T-helper 17 cell (primary cell): Measurements from ENCODE around the gene IGSF9B. TPM values are rescaled to one million over a fixed set of nuclear protein-coding genes. Genes with fewer than 3 reads are reported as not detected.

Experiments
- ATAC-seq: fragments of 150-1000 bp; cut with Tn5 transposase; 2 replicates; pipeline ENCODE4 v1.10.0; 2021; ENCODE audit warnings: mild to moderate bottlenecking, moderate library complexity
- DNase-seq, 3 donors: peaks; one replicate each; pipeline versions ENCODE4 v3.0.0 to v3.0.0-alpha.2; 2020 to 2021
- H3K9me3 ChIP-seq: one replicate; pipeline ENCODE4 v1.7.0; 2013; ENCODE audit warnings: low read length, mild to moderate bottlenecking; ENCODE audit not compliant: control insufficient read depth, poor library complexity, severe bottlenecking
- H3K27ac Mint-ChIP-seq: one replicate; pipeline ENCODE4 v1.8.0; 2022; ENCODE audit warnings: mild to moderate bottlenecking, moderate library complexity, mixed read lengths
- H3K27me3 Mint-ChIP-seq: one replicate; pipeline ENCODE4 v1.8.0; 2022; ENCODE audit warnings: mixed read lengths
- H3K36me3 Mint-ChIP-seq: one replicate; pipeline ENCODE4 v1.8.0; 2022; ENCODE audit warnings: low read depth, mixed read lengths
- H3K4me1 Mint-ChIP-seq: one replicate; pipeline ENCODE4 v1.8.0; 2022; ENCODE audit warnings: mild to moderate bottlenecking, mixed read lengths
- H3K4me3 Mint-ChIP-seq: one replicate; pipeline ENCODE4 v1.8.0; 2022; ENCODE audit warnings: mild to moderate bottlenecking, moderate library complexity, mixed read lengths
- total RNA-seq, 4 donors: library from RNA in 2 of 4; stranded (reverse) in 2 of 4; gene quantifications; one replicate each; pipeline ENCODE4 v1.2.3 and lab custom pipeline; 2022 to 2026

Gene IGSF9B
- total RNA-seq, 2 donors from 2014 or later, result 43.8 to 52.9 TPM

- Mint-ChIP-seq H3K4me1 (peaks cover 22% of the 10 kb centered on the region), H3K27ac (no peak overlapping the region), H3K4me3 (no peak overlapping the region), H3K27me3 (no peaks in the 10 kb centered on the region), H3K36me3 (peaks cover 7% of the 10 kb centered on the region)
- no peaks in the 10 kb centered on the region for H3K9me3 ChIP-seq
- no peak for DNase-seq
- no peak for ATAC-seq
These were observed 21.9 kb downstream of the IGSF9B start for GRCh38 chr11:133934599-133935550.

- no peaks in the 10 kb centered on the region for H3K27me3 Mint-ChIP-seq
- no peak for DNase-seq
- no peak overlapping the region for H3K27ac Mint-ChIP-seq
- no peaks in the 10 kb centered on the region for H3K9me3 ChIP-seq
- peaks cover 19% of the 10 kb centered on the region for H3K4me1 Mint-ChIP-seq
- peaks cover 6% of the 10 kb centered on the region for H3K36me3 Mint-ChIP-seq
- H3K4me3 Mint-ChIP-seq, result no peak overlapping the region
- no peak for ATAC-seq
These were observed 22.7 kb downstream of the IGSF9B start for GRCh38 chr11:133934096-133934495.

DNA sequence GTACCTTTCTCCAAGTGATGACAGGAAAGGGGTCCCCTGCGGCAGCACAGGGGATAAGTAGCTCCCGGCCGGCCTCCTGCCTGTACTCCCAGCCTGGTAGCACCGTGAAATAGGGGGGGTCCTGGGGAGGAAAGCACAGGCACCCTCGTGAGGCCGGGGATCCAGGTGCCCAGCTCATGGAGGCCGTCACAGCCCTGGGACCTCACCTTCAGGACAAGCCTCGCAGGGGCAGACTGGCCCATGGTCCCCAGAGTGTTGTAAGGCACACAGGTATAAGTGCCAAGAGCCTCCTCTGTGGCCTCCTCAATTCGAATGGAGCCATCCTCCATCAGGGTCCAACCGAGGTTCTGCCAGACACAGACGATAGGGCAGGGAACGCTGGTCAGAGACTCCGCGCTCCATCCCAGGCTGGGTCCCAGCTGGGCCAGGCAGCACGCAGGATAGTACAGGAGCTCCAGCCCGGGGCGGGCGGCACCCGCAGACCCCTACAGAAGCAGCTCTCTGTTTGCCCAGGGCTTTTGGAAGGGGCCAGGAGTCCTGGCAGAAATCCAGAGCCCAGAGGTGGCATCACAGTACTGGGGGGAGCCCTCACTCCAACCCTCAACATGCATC, 25.2 kb downstream of the IGSF9B start:
- H3K4me1 Mint-ChIP-seq, result peaks cover 35% of the 10 kb centered on the region
- peak overlapping the region; percentile 45 for H3K27ac Mint-ChIP-seq
- peaks cover 3% of the 10 kb centered on the region for H3K36me3 Mint-ChIP-seq
- ATAC-seq, result no peak
- no peaks in the 10 kb centered on the region for H3K27me3 Mint-ChIP-seq
- H3K9me3 ChIP-seq, result no peaks in the 10 kb centered on the region
- DNase-seq, result no peak
- no peak overlapping the region for H3K4me3 Mint-ChIP-seq

DNA sequence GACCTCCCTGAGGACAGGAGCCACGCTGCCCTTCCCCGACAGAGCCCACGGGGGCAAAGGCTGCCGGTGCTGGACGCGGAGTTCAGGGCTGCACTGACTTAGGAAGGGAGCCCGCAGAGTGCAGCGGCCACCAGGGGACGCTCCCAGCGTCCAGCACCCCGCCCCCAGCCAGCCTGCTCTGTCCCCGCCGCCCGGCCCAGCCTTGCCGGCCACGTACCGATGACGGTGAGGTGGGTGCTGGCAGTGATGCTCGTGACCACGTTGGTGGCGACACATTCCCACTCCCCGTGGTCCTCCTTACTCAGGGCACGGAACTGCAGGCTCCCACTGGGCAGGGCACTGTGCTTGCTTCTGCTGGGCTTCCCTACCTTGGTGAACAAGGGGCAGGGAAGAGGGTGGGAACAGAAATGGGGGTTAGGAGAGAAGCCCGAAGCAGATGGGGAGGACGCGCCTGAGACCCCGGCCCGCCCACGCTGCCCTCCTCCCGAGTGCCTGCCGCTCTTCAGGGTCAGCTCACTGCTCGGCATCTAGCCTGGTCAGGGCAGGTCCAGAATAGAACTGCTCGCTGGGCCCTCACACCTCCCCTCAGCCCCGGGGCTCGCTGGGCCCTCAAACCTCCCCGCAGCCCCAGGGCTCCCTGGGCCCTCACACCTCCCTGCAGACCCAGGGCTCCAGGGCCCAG, 25.9 kb downstream of the IGSF9B start:
- Mint-ChIP-seq H3K27me3 (no peaks in the 10 kb centered on the region), H3K27ac (no peak overlapping the region), H3K4me1 (peaks cover 35% of the 10 kb centered on the region), H3K4me3 (no peak overlapping the region), H3K36me3 (peaks cover 3% of the 10 kb centered on the region)
- DNase-seq (no peak), ATAC-seq (no peak)
- H3K9me3 ChIP-seq, result no peaks in the 10 kb centered on the region

DNA sequence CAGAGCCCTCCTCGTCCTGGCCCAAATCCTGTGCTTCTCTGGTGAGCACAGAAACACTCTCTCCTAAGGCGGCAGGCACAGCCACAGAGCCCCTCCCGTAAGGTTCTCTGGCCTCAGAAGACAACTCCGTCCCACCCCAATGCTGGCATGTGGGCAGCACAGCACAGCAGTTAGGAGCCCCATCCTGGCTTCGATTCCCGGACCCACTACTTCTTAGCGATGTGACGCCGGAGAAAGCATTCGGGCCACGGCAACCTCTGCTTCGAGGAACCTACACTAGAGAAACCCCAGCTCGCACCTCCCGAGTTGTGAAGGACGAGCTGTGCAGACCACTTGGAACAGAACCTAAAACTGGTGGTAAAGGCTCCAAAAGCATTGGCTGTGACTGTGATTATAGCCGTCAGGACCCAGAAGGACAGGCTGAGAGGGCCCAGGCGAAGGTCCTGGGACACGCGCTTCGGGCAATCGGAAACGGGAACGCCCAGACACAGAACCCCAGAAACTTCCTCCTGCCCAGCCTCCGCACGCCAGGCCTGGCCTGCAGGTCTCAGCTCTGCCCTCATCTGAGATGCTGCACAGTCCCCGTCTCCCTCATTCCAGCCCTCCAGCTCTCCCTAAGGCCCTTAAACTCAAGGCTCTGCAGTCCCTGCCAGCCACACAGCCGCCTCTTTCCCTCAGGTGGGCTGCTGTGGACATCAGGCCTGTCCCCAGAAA, 26.6 kb downstream of the IGSF9B start:
- Mint-ChIP-seq H3K36me3 (peaks cover 5% of the 10 kb centered on the region), H3K27me3 (no peaks in the 10 kb centered on the region), H3K27ac (peak overlapping the region; percentile 88), H3K4me1 (peaks cover 32% of the 10 kb centered on the region), H3K4me3 (no peak overlapping the region)
- H3K9me3 ChIP-seq, result no peaks in the 10 kb centered on the region
- ATAC-seq, result no peak
- DNase-seq, result no peak

DNA sequence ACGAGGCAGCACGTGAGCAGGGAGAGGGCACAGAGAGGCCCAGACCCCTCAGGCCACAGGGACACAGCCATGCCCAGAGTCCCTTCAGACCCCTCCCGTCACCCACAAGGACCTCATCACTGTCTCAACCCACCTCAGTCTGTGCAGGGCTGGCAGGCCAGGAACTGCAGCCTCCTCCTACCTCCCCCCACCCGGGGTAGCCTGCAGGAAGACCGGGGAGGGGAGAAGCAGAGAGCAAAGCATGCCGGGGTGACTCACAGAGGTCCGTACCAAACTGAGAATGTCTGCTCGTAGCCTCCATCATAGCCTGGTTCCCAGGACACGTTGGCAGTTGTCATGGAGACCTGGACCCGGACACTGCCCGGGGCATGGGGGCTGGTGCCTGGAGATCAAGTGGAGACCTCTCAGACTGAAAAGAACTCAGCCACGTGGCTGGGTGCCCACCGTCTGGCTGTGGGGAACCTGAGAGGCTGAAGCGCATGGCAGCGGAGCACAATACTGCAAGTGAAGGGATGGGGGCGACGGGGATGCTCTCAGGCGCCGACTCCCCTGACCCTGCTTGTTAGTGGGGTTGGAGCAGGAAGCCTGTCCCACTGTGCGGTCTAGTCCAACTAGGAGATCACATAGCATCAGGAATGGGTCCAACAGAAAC, 27.2 kb downstream of the IGSF9B start:
- Mint-ChIP-seq H3K27me3 (no peaks in the 10 kb centered on the region), H3K4me1 (peaks cover 32% of the 10 kb centered on the region)
- DNase-seq, result no peak

GRCh38 chr11:133928628-133929059, 28.1 kb downstream of the IGSF9B start:
- peak overlapping the region; percentile 90 for H3K4me3 Mint-ChIP-seq
- H3K9me3 ChIP-seq, result no peaks in the 10 kb centered on the region
- peaks cover 34% of the 10 kb centered on the region for H3K4me1 Mint-ChIP-seq
- DNase-seq, result peak in 2 of 3 donors; percentile 21 to 39
- H3K36me3 Mint-ChIP-seq, result peaks cover 9% of the 10 kb centered on the region
- peak overlapping the region; percentile 88 for H3K27ac Mint-ChIP-seq
- peak; percentile 75 for ATAC-seq
- no peaks in the 10 kb centered on the region for H3K27me3 Mint-ChIP-seq

More for the DNA sequence above, 27.2 kb downstream of the IGSF9B start:
- peaks cover 5% of the 10 kb centered on the region for H3K36me3 Mint-ChIP-seq
- no peaks in the 10 kb centered on the region for H3K9me3 ChIP-seq
- ATAC-seq, result no peak
- H3K27ac Mint-ChIP-seq, result peak overlapping the region; percentile 88
- H3K4me3 Mint-ChIP-seq, result peak overlapping the region; percentile 90

DNA sequence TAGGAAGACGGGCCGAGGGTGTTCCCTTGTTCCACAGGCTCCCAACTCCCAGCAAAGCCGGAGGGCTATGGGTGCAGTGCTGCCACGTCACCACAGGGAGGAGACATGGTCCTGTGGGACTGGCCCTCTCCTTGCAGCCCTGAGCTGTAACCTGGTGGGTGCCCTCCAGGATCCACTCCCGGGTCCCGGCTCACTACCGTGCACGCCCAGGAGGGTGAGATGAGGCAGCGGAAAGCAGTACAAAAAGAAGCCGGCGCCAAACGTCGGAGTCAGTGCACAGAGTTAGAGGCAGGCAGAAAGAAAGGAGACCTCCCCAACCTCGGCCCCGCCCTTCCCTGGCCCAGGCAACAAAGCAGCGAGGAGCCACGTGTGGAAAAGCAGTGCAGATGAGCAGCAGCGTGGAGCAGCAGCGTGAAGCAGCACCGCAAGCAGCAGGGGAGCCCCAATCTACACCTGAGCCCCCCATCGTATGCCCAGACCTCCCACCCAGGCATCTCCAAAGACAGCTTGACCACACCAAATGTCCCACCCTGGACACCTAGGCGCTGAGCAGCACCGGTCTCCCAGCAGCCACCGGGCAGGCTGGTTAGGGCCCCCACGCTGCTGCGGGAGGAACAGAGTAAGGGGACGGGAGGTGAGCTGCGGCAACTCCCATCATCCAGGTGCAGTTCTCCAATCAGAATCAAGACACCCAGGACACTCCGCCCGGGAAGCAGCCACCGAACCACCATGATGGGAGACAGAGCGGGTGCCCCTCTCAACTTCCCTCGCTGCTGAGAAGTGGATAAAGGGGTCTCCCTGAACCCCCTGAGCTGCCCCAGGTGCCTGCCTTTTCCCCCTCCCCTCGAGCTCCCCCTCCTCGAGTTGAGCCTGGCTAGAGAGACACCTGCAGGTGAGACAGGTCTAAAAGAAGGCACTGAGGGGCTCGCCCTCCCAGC, 28.8 kb downstream of the IGSF9B start:
- Mint-ChIP-seq H3K27ac (peak overlapping the region; percentile 88), H3K27me3 (no peaks in the 10 kb centered on the region), H3K4me3 (peak overlapping the region; percentile 90), H3K36me3 (peaks cover 9% of the 10 kb centered on the region), H3K4me1 (peaks cover 30% of the 10 kb centered on the region)
- no peaks in the 10 kb centered on the region for H3K9me3 ChIP-seq
- DNase-seq (peak; percentile 41 to 60 (median 54)), ATAC-seq (peak; percentile 84)

DNA sequence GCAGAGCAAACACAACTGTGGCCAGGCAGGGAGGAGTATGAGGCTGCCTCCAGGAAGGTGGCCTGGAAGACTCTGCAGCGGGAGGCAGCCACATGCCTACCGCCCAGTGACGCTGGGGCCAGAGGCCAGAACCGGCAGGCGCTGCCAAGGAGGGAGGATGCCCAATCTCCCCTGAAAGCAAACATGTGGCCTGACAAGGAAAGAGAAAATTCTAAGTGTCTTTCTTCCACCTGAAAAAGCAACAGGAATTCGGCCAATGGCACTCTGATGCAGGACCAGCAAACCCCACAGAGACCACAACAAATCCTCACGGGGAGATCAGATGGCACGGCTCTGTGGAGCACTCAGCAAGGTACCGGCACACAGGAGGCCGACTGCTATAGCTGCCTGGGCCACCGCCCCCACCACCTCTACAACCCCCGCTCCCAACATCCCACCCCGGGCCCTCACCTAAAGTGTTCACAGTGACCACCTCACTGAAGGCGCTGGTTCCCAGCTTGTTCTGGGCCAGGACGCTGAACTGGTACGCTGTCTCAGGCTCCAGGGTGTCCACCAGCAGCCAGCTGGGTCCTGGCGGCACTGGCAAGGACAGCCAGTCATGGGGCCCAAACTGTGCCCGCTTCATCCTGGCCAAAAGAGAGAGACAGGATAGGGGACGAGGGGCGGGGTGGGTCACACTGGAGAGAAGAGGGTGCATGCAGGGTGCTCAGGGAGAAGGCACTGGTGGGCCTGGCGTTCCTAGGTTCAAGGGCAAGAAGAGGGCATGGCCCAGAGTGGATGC, 30.1 kb downstream of the IGSF9B start:
- ATAC-seq (no peak), DNase-seq (no peak)
- Mint-ChIP-seq H3K27ac (no peak overlapping the region), H3K4me1 (peaks cover 25% of the 10 kb centered on the region), H3K4me3 (peak overlapping the region; percentile 90), H3K27me3 (no peaks in the 10 kb centered on the region), H3K36me3 (peaks cover 7% of the 10 kb centered on the region)
- no peaks in the 10 kb centered on the region for H3K9me3 ChIP-seq

- DNase-seq, result no peak
- Mint-ChIP-seq H3K36me3 (peaks cover 9% of the 10 kb centered on the region), H3K4me3 (peak overlapping the region; percentile 31), H3K27ac (no peak overlapping the region), H3K4me1 (peaks cover 25% of the 10 kb centered on the region), H3K27me3 (no peaks in the 10 kb centered on the region)
- H3K9me3 ChIP-seq, result no peaks in the 10 kb centered on the region
- ATAC-seq, result no peak
These were observed 31.0 kb downstream of the IGSF9B start for GRCh38 chr11:133925756-133926155.

DNA sequence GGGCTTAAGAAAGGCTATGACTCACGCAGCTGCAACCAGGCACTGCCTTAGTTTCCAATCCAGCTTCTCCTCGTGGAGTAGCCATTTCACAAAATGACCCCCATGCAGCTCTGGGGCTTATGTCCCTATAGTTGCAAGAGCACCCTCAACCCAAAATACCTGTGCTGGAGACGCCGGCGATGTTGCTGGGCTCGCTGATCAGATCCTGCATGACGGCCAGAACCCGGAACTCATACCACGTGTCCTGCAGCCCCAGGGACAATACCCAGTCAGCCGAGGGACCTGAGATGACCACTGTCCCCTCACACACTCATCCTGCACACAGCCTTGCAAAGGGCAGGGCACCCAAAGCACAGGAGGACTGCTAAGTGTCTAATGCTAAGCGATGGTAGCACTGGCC, 32.1 kb downstream of the IGSF9B start:
- Mint-ChIP-seq H3K27me3 (no peaks in the 10 kb centered on the region), H3K4me1 (peaks cover 25% of the 10 kb centered on the region), H3K36me3 (peaks cover 9% of the 10 kb centered on the region), H3K4me3 (no peak overlapping the region), H3K27ac (no peak overlapping the region)
- no peaks in the 10 kb centered on the region for H3K9me3 ChIP-seq
- ATAC-seq, result no peak
- no peak for DNase-seq
